LNCaP clone FGC (cell line): Measurements from ENCODE around the gene S100A14.

ENCODE experiments used
- DNase-seq: peaks from one replicate; pipeline ENCODE4 v3.0.0-alpha.2; 2011; ENCODE audit warnings: low read depth
- H3K4me3 ChIP-seq: 2 replicates; pipeline ENCODE4 v1.5.1; 2011; ENCODE audit warnings: mild to moderate bottlenecking, low read depth, low read length, control low read depth
- TF ChIP-seq, protein P1 (sequence below): IDR thresholded peaks from 2 replicates; pipeline ENCODE4 v1.5.1; 2012; ENCODE audit warnings: mild to moderate bottlenecking; ENCODE audit not compliant: control insufficient read depth, insufficient read depth; ENCODE audit errors: extremely low read depth

Gene S100A14

DNA sequence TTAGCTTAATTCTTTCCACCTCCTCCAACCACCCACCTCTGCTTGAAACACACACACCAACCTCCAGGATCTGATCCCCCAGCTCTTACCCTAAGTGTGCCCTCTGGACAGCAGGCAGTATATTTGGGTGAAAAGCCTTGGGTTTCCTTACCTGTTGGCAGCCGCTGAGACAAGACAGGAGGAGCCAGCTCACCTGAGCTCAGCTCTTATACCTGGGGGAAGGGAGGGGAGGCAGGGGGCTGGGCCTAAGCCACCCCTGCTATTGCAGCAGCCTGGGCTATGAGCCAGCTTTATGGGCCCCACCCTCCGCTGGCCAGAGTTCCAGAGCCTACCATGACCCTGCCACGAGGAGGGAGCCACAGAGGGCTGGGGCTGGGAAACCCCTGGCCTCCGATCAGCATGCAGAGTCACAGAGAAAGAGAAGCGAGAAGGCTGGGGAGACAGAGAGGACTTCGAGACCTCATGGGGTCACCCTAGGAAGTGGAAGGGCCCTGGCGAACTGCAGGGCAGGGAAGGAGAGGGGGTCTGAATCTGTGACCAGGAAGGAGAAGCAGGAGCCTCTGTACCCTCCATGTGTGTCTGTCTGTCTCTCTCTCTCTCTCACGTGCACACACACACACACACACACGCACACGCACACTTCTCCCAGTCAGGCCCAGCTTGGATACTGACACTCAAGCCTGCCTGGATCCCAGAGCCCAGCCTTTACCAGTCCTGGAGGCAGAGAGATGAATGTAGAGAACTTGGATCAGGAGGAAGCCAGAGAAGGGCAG, at the start of gene S100A14:
Gene S100A14, minus strand, starts transcription at position 182 of the 773 bp plus-strand sequence. CDS start 467 bp downstream, outside the sequence.
- no peak for DNase-seq
- no peak within 1 kb of the TSS for H3K4me3 ChIP-seq
- TF ChIP-seq, protein P1, sequence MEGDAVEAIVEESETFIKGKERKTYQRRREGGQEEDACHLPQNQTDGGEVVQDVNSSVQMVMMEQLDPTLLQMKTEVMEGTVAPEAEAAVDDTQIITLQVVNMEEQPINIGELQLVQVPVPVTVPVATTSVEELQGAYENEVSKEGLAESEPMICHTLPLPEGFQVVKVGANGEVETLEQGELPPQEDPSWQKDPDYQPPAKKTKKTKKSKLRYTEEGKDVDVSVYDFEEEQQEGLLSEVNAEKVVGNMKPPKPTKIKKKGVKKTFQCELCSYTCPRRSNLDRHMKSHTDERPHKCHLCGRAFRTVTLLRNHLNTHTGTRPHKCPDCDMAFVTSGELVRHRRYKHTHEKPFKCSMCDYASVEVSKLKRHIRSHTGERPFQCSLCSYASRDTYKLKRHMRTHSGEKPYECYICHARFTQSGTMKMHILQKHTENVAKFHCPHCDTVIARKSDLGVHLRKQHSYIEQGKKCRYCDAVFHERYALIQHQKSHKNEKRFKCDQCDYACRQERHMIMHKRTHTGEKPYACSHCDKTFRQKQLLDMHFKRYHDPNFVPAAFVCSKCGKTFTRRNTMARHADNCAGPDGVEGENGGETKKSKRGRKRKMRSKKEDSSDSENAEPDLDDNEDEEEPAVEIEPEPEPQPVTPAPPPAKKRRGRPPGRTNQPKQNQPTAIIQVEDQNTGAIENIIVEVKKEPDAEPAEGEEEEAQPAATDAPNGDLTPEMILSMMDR: no peak

DNA sequence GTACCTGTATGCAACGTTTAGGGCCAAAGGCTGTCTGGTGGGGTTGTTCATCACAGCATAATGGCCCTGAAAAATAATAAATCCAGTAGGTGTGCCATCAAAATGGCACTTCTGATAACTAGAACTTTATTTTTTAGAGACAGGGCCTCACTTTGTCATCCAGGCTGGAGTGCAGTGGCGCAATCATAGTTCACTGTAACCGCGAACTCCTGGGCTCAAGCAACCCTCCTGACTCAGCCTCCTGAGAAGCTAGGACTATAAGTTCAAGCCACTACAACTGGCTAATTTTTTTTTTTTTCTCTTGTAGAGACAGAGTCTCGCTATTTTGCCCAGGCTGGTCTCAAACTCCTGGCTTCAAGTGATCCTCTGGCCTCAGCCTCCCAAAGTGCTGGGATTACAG, 47.1 kb upstream of the S100A14 start:
- H3K4me3 ChIP-seq: no peak overlapping the region
- TF ChIP-seq, protein P1: no peak
- no peak for DNase-seq

DNA sequence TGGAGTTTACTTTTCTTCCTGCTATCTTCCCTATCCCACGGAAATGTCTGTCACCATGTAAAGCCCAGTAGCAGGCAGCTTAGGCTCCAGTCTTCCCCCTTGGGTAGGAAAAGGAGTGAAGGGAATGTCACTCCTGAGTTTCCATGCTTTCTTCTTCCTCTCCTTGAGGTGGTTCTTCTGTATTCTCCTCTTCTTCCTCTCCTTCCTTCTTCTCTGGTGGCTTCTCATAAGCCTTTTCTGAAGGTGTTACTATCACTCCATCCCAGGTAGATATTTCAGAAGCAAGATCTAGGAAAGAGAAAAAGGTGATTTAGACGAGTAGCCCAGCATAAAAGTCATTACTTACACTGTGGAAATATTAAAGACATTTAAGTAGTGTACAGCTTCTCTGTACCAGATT, 46.1 kb upstream of the S100A14 start:
- TF ChIP-seq, protein P1: no peak
- no peak overlapping the region for H3K4me3 ChIP-seq
- no peak for DNase-seq

DNA sequence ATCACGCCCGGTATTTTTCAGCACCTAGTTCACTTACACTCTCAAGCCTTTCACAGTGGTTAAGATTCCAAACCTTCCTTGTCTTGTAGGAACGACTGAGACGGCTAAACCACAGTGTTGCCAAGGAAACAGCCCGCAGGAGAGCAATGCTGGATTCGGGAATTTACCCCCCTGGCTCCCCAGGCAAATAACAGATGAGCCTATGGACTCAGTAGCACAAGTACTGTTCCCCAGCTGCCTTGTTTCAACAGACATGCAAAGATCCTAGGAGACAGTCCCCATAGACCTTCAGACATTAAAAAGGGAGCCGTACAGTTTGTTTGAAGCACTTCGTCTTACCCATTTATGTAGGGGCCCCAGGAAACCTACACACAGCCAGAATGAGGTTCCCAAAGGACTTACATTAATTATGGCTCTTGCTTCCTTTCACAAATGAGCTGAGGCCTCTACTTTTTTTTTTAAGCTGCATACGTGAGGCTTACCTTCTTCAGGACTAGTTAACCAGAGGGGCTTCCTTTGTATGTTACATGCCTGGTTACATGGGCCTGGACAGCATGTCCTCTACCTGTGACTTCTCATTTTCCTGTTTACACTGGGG, 45.1 kb upstream of the S100A14 start:
- DNase-seq: no peak
- TF ChIP-seq, protein P1: no peak
- no peak overlapping the region for H3K4me3 ChIP-seq

DNA sequence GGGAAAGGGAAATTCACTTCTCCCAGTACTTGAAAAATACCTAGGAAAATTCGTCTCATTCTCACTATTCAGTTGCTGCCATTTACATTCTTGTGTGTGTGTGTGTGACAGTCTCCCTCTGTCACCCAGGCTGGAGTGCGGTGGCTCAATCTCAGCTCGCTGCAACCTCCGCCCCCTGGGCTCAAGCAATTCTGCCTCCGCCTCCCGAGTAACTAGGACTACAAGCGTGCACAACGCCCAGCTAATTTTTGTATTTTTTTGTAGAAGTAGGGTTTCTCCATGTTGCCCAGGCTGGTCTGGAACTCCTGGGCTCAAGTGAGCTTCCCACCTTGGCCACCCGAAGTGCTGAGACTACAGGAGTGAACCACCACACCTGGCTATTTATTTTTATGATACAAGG, 43.5 kb upstream of the S100A14 start:
- H3K4me3 ChIP-seq: peak overlapping the region; percentile 88
- TF ChIP-seq, protein P1: no peak

DNA sequence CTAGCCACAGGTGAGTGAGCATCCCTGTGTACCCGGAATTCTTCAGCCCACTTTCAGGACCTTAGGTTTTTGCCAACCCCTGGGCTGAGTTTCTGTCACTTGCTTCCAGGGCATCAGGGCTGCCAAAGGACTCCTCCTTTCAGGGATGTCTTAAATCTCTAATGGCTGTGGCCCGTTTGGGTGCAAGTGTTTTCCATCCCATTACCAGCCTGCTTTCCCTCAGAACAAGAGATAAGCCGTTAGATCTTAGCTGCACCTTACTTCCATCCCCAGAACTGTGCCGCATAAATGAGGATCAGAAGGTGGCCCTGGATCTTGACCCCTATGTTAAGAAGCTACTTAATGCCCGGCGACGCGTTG, 43.0 kb upstream of the S100A14 start:
- peak overlapping the region; percentile 88 for H3K4me3 ChIP-seq
- TF ChIP-seq, protein P1: no peak
- no peak for DNase-seq

More for the DNA sequence above, 43.5 kb upstream of the S100A14 start:
- no peak for DNase-seq
